ENCODE data around the gene NOX3.

GRCh38 chr6:155398701-155399061, 57.0 kb downstream of the NOX3 start:
- TF ChIP-seq REST (IDR thresholded peaks at IDR 0.05; ENCODE audit: unreplicated experiment) (no peak), EZH2phosphoT487 (IDR thresholded peaks at IDR 0.05; ENCODE audit: unreplicated experiment) (no peak), ZNF114 (CRISPR knock-in tag; IDR thresholded peaks at IDR 0.05) (no peak), POLR2AphosphoS5 (IDR thresholded peaks at IDR 0.05; ENCODE audit: low read depth) (no peak), CTCF (conservative IDR thresholded peaks at IDR 0.05; ENCODE audit: low read depth in 2 of 2) (no peak), ZNF331 (CRISPR knock-in tag; IDR thresholded peaks at IDR 0.05; ENCODE audit: low read depth) (no peak)
